Epithelial cell of prostate (primary cell): ENCODE results near the gene ATP1A4.
"Not testable (repeated sequence)": the region's sequence is repeated elsewhere in the genome, so short reads cannot be mapped to it uniquely, and the experiment has no call there.

Source experiments
- DNase-seq: peaks from one replicate; pipeline ENCODE4 v3.0.0-alpha.2; 2011; ENCODE audit warnings: low read depth, low spot score
- H3K27ac ChIP-seq: fragments of 450-650 bp; 2 replicates; pipeline ENCODE4 v1.5.1; 2017; ENCODE audit warnings: mild to moderate bottlenecking

ATP1A4 gene

DNA sequence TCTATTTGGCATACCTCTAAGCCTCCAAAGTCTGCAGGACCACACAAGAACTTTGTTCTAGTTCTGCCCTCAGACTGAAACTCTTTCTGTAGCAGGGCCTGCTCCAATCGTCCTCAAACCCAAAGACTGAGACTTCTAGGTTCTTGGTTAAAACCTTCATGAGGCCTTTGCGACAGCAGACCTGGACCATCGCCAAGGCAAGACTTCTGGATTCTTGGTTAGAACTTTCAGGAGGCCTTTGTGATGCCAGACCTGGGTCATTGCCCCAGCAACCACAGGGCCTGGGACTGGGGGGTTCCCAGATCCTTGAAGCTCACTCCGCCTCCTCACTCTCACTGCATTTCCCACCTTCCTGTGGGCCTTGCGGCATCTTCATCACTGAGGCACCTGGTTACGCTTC lies at the start of gene ATP1A4:
Gene ATP1A4 (plus strand): TSS at position 301 of the 400 bp plus-strand sequence. CDS start 438 bp downstream, outside the sequence.
- H3K27ac ChIP-seq, result no peak within 1 kb of the TSS
- DNase-seq, result no peak

DNA sequence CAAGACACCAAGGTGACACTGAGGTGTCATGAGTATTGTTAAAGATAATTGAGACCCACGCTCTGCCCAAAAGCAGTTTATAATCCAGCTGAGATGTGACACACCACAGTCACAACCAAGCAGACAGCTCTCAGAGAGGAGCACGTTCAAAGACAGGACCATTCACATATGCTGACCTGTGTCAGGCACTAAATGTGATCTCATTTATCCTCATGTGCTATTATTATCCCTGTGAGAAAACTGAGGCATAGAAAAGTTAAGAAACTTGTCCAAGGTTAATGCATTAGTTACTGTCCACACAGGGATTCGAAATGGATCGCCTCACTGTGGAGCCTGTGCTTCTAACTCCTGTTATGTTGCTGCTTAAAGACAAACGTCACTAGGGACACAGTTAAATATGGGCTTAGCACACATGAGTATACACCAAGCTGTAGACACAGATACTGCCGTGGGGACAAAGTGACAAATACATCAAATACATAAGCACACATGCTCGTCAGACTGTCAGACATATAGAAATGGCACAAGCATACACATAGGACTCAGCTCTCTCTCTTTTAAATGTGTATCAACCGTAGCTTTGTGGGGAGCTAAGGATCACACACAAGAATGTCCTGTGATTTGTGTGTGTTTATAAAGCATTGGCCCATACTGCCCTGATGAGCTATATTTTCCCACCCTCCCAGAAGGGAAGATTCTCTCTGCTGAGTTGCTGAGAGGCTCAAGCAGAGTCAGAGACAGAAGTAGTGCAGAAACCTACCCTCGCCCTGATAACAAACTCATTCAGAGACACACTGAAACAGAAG lies 49.5 kb upstream of the ATP1A4 start:
- H3K27ac ChIP-seq, result no peak overlapping the region
- no peak for DNase-seq

DNA sequence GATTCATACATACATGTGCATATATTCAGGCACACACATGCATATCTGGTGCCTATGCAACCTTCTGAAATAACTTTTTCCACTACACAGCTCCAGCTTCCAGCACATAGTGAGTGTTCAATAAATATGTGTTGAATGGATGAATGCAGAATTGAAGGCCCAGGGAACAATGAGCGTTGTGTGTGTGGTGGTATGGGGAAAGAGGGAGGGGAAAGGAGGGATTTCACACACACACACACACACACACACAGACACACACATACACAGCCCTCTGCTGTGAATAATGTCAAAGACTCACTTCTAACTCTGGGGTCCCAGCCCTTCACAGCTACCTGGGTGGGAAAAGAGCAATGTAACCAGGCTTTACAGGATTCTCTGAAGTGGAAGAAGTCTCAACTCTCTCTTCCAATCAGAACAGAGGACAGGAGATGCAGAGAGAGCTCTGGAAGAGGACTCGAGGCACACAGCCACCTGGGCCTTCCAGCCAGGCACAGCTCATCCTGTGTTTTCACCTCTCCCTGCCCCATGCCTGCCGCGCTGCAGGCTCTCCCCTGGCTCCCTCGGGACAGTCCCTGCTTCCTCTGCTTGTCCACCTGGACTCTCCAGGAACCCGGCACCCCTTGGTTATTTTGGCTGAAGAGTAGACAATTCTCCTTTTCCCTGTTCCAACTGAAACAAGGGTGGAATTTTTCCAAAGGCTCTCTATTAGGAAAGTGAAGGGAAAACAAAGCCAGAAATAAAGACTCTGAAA lies 47.6 kb upstream of the ATP1A4 start:
- no peak overlapping the region for H3K27ac ChIP-seq
- DNase-seq, result no peak

DNA sequence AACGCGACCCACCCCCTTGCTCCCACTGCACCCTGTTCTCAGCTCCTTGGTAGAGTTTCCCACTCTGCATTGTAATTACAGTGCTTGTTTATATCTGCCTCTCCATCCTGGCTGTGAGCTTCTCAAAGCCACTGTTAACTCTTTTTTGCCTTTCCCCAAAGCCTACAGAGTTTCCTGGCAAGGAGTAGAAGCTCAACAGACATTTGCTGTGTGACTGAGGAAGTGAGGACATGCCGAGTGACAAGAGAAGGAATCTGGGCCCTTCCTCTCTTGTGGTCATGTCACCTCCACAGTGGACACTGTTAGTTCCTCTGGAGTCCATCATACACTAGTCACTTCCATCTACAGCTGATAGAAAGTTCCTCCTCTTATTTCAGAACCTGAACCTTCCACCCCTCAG lies 46.9 kb upstream of the ATP1A4 start:
- DNase-seq, result no peak
- H3K27ac ChIP-seq, result no peak overlapping the region

- H3K27ac ChIP-seq, result no peak overlapping the region
Observed at GRCh38 chr1:160105155-160105554, 46.2 kb upstream of the ATP1A4 start.

GRCh38 chr1:160107512-160107911 lies 43.9 kb upstream of the ATP1A4 start:
- DNase-seq, result no peak
- no peak overlapping the region for H3K27ac ChIP-seq

More at GRCh38 chr1:160105155-160105554, 46.2 kb upstream of the ATP1A4 start:
- DNase-seq, result no peak

GRCh38 chr1:160108888-160109662 lies 42.3 kb upstream of the ATP1A4 start:
- no peak overlapping the region for H3K27ac ChIP-seq

GRCh38 chr1:160109686-160110085 lies 41.7 kb upstream of the ATP1A4 start:
- no peak overlapping the region for H3K27ac ChIP-seq
- DNase-seq, result no peak

More at GRCh38 chr1:160108888-160109662, 42.3 kb upstream of the ATP1A4 start:
- DNase-seq, result no peak

DNA sequence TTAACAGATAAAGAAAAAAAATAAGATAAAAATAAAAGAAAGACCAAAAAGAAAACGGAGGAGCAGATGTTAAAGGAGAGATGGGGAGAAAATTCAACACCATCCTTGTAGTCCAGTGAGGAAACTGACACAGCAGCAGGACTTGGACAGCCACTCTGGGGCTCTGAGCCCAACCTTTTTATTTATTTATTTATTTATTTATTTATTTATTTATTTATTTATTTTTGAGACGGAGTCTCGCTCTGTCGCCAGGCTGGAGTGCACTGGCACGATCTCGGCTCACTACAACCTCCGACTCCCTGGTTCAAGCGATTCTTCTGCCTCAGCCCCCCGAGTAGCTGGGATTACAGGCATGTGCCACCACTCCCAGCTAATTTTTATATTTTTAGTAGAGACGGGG lies 39.9 kb upstream of the ATP1A4 start:
- not testable (repeated sequence) for H3K27ac ChIP-seq, DNase-seq

DNA sequence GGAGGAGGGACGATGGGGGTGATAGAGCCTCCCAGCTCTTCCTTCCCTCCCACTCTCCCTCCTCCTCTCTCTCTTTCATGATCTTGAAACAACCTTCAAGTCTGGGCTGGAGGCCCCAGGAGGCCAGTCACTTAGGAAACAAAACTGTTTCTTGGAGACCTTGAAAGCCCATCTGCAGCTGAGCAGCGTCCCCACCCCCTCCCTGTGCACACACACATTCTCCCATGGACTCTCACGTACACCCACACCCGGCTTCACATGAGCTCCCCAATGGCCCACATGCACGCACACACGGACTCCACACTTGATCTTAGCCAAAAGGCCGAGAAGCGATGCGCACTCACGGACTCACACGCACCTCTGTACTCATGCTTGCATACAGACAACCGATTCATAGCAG lies 39.0 kb upstream of the ATP1A4 start:
- no peak overlapping the region for H3K27ac ChIP-seq
- no peak for DNase-seq

DNA sequence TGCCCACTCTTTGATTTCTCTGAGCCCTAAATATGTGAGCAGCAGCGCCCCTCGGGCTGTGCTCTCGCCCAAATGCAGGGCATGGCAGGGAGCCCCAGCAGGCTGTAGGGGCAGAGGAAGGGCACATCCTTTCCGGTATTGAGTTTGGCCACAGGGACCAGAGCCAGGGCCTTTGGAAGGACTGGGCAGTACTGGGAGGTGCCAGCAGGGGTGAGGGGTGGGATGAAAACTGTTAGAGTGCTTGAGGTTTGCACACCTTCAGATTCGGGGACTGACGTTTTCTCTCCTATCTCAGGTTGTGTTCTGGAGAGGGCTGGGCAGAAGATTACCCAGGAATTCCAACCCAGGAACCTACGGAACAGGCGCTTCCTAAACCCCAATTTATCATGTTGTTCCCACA lies 38.0 kb upstream of the ATP1A4 start:
- H3K27ac ChIP-seq, result no peak overlapping the region
- no peak for DNase-seq

DNA sequence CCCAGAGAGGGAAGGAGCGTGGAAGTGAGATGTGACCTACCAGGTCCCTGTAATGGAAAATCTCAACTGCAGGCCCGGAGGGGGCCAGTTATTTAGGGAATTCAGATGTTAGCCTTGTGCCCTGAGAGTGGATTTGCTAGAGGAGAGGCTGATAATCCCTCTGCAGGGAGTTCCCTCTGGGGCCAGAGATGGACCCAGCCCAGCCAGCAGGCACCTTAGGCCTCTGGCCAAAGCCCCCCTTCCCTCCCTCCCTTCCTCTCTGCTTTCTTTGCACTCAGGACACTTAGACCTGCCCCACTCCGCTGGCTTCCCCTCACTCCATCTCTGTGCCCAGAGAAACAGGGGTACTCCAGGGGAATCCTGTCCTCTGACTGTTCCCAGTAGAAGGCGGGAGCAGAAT lies 37.3 kb upstream of the ATP1A4 start:
- H3K27ac ChIP-seq, result no peak overlapping the region
- no peak for DNase-seq

DNA sequence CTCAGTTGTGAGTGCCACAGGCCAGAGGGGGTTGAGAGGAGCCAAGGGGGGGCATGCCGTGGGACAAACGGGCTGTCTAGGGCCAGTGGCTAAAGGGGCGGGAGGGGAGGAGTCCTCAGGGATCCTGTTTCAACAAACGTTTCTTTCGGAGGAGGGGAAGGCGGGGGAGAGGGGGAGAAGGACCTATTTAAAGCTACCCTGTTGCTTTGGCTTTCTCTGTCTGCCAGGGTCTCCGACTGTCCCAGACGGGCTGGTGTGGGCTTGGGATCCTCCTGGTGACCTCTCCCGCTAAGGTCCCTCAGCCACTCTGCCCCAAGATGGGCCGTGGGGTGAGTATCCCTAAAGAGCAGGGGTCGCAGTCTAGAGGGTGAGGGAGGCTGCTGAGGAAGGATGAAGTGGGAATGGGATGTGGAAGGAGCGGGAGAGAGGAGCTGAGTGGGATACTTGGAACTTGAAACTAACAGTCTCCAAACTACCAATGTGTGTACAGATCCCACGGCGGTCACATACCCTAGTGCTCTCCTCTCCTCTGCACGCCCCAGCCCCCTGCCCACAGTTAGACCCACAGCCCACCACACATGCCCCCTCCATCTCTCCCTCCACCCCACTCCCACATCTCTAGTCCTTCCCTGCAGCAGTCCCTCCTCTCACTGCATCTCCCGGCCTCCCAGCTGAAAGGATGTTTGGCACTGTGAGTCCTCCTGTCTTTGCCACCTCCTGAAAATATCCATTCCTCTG lies 35.7 kb upstream of the ATP1A4 start, which contains the start of gene ATP1A2:
Gene ATP1A2 (plus strand): TSS at position 215 of the 738 bp plus-strand sequence. CDS start 103 bp downstream, at position 318.
- H3K27ac ChIP-seq, result no peak within 1 kb of the TSS
- DNase-seq, result no peak

GRCh38 chr1:160116283-160117147 lies 34.9 kb upstream of the ATP1A4 start:
- DNase-seq, result peak; percentile 98
- peak overlapping the region; percentile 29 for H3K27ac ChIP-seq

DNA sequence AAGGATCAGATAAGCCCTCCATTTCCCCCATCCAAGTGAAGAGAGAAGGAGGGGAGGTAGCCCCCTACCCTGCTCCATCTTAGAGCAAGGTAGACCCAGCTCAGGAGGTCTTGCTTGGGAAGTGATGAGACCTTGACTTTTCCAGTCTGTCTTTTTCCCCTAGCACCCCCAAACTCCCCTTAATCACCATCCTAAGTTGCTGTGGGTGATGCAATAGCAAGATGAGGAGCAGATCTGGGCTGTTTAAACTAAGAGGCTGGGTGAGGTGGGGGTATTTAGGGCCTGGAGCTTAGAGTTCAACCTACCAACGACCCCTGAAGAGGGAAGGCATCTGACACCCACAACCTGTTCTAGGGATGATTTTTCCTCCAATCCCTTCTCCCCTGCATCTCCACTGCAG lies 34.1 kb upstream of the ATP1A4 start:
- no peak for DNase-seq
- peak overlapping the region; percentile 29 for H3K27ac ChIP-seq

- no peak overlapping the region for H3K27ac ChIP-seq
- no peak for DNase-seq
Observed at GRCh38 chr1:160117709-160118183, 33.7 kb upstream of the ATP1A4 start.

DNA sequence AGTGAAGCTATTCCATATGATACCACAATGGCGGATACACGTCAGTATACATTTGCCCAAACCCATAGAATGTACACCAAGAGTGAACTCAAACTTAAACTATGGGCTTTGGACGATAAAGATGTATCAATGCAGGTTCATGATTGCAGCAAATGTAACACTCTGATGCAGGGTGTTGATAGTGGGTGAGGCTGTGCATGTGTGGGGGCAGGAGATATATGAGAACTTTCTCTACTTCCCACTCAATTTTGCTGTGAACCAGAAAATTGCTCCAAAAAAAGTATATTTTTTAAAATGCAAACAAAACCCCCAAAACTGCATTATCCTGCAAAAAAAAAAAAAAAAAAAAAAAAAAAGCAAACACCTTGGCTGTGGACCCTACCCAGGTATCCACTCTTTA lies 32.5 kb upstream of the ATP1A4 start:
- no peak for DNase-seq
- H3K27ac ChIP-seq, result no peak overlapping the region

- no peak overlapping the region for H3K27ac ChIP-seq
- no peak for DNase-seq
Observed at GRCh38 chr1:160120797-160121196, 30.6 kb upstream of the ATP1A4 start.

- no peak for DNase-seq
- H3K27ac ChIP-seq, result no peak overlapping the region
Observed at GRCh38 chr1:160121388-160121787, 30.0 kb upstream of the ATP1A4 start.
